Dedifferentiated amniotic fluid mesenchymal stem cell (primary cell): ENCODE measurements around the gene POLD3.
"Not testable (repeated sequence)": the region's sequence is repeated elsewhere in the genome, so short reads cannot be mapped to it uniquely, and the experiment has no call there.

Experiments
- DNase-seq: peaks from one replicate; pipeline ENCODE4 v3.0.0-alpha.2; 2016; ENCODE audit errors: extremely low spot score

POLD3 gene

GRCh38 chr11:74583024-74583624 is 9.3 kb upstream of the POLD3 start:
- DNase-seq: no peak

- DNase-seq: not testable (repeated sequence)
These were observed 1.9 kb upstream of the POLD3 start for GRCh38 chr11:74590492-74590891.

GRCh38 chr11:74592063-74592440 is 330 bp upstream of the POLD3 start:
- no peak for DNase-seq

GRCh38 chr11:74593463-74593862 is 1.1 kb downstream of the POLD3 start:
- DNase-seq: no peak

- DNase-seq: no peak
These were observed 10.5 kb downstream of the POLD3 start for GRCh38 chr11:74602637-74603556.

- DNase-seq: no peak
These were observed 11.5 kb downstream of the POLD3 start for GRCh38 chr11:74603845-74604244.

GRCh38 chr11:74604311-74604710 is 11.9 kb downstream of the POLD3 start:
- no peak for DNase-seq

GRCh38 chr11:74605403-74605802 is 13.0 kb downstream of the POLD3 start:
- no peak for DNase-seq

- no peak for DNase-seq
These were observed 16.0 kb downstream of the POLD3 start for GRCh38 chr11:74608431-74608830.

GRCh38 chr11:74611369-74611861 is 19.0 kb downstream of the POLD3 start:
- DNase-seq: peak; percentile 79

GRCh38 chr11:74612877-74613276 is 20.5 kb downstream of the POLD3 start:
- no peak for DNase-seq

- no peak for DNase-seq
These were observed 22.9 kb downstream of the POLD3 start for GRCh38 chr11:74615311-74615710.

GRCh38 chr11:74615988-74616387 is 23.6 kb downstream of the POLD3 start:
- DNase-seq: no peak

- no peak for DNase-seq
These were observed 28.1 kb downstream of the POLD3 start for GRCh38 chr11:74620531-74620930.

- no peak for DNase-seq
These were observed 33.7 kb downstream of the POLD3 start for GRCh38 chr11:74626130-74626529.

GRCh38 chr11:74626604-74627003 is 34.2 kb downstream of the POLD3 start:
- DNase-seq: no peak

GRCh38 chr11:74627381-74627780 is 35.0 kb downstream of the POLD3 start:
- no peak for DNase-seq

- DNase-seq: no peak
These were observed 37.7 kb downstream of the POLD3 start for GRCh38 chr11:74630043-74630442.

GRCh38 chr11:74633406-74634393 is 41.3 kb downstream of the POLD3 start:
- no peak for DNase-seq

GRCh38 chr11:74634537-74634936 is 42.2 kb downstream of the POLD3 start:
- no peak for DNase-seq

- DNase-seq: peak; percentile 26
These were observed 44.3 kb downstream of the POLD3 start for GRCh38 chr11:74636630-74637184.

- DNase-seq: no peak
These were observed 45.3 kb downstream of the POLD3 start for GRCh38 chr11:74637700-74638099.
